ENCODE data around the gene LRRC46. TPM values are rescaled to one million over a fixed set of nuclear protein-coding genes. Genes with fewer than 3 reads are reported as not detected.

The LRRC46 gene
- total and polyA plus RNA-seq, 8 donors: 0.44 to 16.5 (median 7.8) TPM

GRCh38 chr17:47791025-47791424 lies 40.4 kb upstream of the LRRC46 start:
- Histone ChIP-seq H3K4me1 (peaks cover 5 to 10% of the 10 kb centered on the region in 2 donors), H3K27me3 (peaks cover 52 to 90% of the 10 kb centered on the region in 2 donors), H3K4me3 (no peak overlapping the region), H3K27ac (no peak overlapping the region), H3K9me3 (no peaks in the 10 kb centered on the region), H3K36me3 (no peaks in the 10 kb centered on the region)
- DNase-seq (no peak), ATAC-seq (no peak)
- intact Hi-C loops (cut with DNase I): no loop called here
- no peak for TF ChIP-seq CTCF (IDR thresholded peaks at IDR 0.05)

- H3K4me3 ChIP-seq: no peak overlapping the region
- no peak for TF ChIP-seq CTCF (IDR thresholded peaks at IDR 0.05)
- DNase-seq (no peak), ATAC-seq (no peak)
- H3K27me3 ChIP-seq: peaks cover 46 to 82% of the 10 kb centered on the region in 2 donors
- H3K27ac ChIP-seq: no peak overlapping the region
- intact Hi-C loops (cut with DNase I): no loop called here
- no peaks in the 10 kb centered on the region for H3K9me3 ChIP-seq
- no peaks in the 10 kb centered on the region for H3K36me3 ChIP-seq
- peaks cover 5 to 10% of the 10 kb centered on the region in 2 donors for H3K4me1 ChIP-seq
Observed at GRCh38 chr17:47792457-47792856, 39.0 kb upstream of the LRRC46 start.

- ATAC-seq (no peak), DNase-seq (no peak)
- H3K4me3 ChIP-seq: no peak overlapping the region
- H3K27me3 ChIP-seq: peaks cover 46 to 82% of the 10 kb centered on the region in 2 donors
- intact Hi-C loops (cut with DNase I): no loop called here
- H3K4me1 ChIP-seq: peaks cover 5 to 10% of the 10 kb centered on the region in 2 donors
- no peaks in the 10 kb centered on the region for H3K36me3 ChIP-seq
- no peak for TF ChIP-seq CTCF (IDR thresholded peaks at IDR 0.05)
- no peaks in the 10 kb centered on the region for H3K9me3 ChIP-seq
- no peak overlapping the region for H3K27ac ChIP-seq
Observed at GRCh38 chr17:47792979-47793378, 38.5 kb upstream of the LRRC46 start.

GRCh38 chr17:47797797-47798196 lies 33.7 kb upstream of the LRRC46 start:
- ATAC-seq (no peak), DNase-seq (no peak)
- H3K36me3 ChIP-seq: no peaks in the 10 kb centered on the region
- H3K4me1 ChIP-seq: no peaks in the 10 kb centered on the region
- H3K9me3 ChIP-seq: no peaks in the 10 kb centered on the region
- intact Hi-C loops (cut with DNase I): no loop called here
- no peak overlapping the region for H3K27ac ChIP-seq
- TF ChIP-seq CTCF (IDR thresholded peaks at IDR 0.05): no peak
- peaks cover 3 to 33% of the 10 kb centered on the region in 2 donors for H3K27me3 ChIP-seq
- H3K4me3 ChIP-seq: no peak overlapping the region

GRCh38 chr17:47800686-47801085 lies 30.8 kb upstream of the LRRC46 start:
- no peak overlapping the region for H3K27ac ChIP-seq
- peaks cover 0 to 10% of the 10 kb centered on the region in 2 donors for H3K27me3 ChIP-seq
- intact Hi-C loops (cut with DNase I): no loop called here
- no peak for DNase-seq
- no peaks in the 10 kb centered on the region for H3K4me1 ChIP-seq
- no peak overlapping the region for H3K4me3 ChIP-seq
- H3K36me3 ChIP-seq: no peaks in the 10 kb centered on the region
- TF ChIP-seq CTCF (IDR thresholded peaks at IDR 0.05): no peak
- ATAC-seq: no peak
- H3K9me3 ChIP-seq: no peaks in the 10 kb centered on the region

Measured in left lung (tissue), 10 donors.